Activated naive CD8-positive, alpha-beta T cell treated with anti-CD3 and anti-CD28 coated beads for 36 hours (primary cell): ENCODE data around the gene PDZK1IP1. TPM values are rescaled to one million over a fixed set of nuclear protein-coding genes. Genes with fewer than 3 reads are reported as not detected.

Experiments
- DNase-seq: peaks from one replicate; pipeline ENCODE4 v3.0.0; 2021
- H3K27ac Mint-ChIP-seq: one replicate; pipeline ENCODE4 v1.8.0; 2022; ENCODE audit warnings: mild to moderate bottlenecking, moderate library complexity, mixed read lengths
- H3K27me3 Mint-ChIP-seq: one replicate; pipeline ENCODE4 v1.8.0; 2022; ENCODE audit warnings: mild to moderate bottlenecking, mixed read lengths
- H3K36me3 Mint-ChIP-seq: one replicate; pipeline ENCODE4 v1.8.0; 2021; ENCODE audit warnings: mild to moderate bottlenecking, mixed read lengths
- H3K4me1 Mint-ChIP-seq: one replicate; pipeline ENCODE4 v1.8.0; 2021; ENCODE audit warnings: mixed read lengths
- H3K4me3 Mint-ChIP-seq: one replicate; pipeline ENCODE4 v1.8.0; 2022; ENCODE audit warnings: mild to moderate bottlenecking, moderate library complexity, mixed read lengths
- H3K9me3 Mint-ChIP-seq: one replicate; pipeline ENCODE4 v1.8.0; 2022; ENCODE audit warnings: mixed read lengths
- total RNA-seq, 2 experiments: library from RNA; stranded (reverse); gene quantifications; one replicate each; pipeline ENCODE4 v1.2.3, GENCODE V29; 2021

Gene PDZK1IP1, protein sequence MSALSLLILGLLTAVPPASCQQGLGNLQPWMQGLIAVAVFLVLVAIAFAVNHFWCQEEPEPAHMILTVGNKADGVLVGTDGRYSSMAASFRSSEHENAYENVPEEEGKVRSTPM
- total RNA-seq = not detected

DNA sequence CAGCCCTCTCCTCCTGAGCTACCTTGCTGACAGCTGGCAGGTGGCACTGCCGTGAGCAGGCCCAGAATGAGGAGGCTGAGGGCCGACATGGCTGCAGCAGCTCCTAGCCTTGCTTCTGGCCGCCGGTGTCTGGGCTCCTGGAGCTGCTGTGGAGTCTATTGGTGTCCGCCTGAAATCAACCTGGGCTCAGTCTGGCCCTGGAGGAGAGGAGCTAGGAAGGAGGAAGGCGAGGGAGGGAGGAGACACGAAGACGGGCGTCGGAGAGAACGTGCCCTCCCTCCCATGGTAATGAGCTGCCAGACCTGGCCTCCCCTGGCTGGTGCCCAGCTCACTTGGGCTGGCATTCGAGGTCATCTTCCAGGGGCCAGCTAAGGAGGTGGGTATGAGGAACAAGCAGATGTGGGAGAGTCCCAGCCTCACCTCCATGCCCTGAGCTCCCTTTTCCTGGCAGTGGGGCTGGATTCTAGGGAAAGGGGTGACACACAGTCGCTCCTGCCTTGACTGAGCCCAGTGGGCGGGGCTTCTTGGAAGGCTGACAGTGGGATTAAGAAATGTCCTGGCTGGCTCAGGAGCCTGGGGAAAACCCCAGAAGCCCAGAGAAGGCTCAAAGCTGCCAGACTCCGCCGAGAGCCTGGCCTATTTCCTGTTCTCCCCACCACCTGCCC lies at the start of gene PDZK1IP1:
TSS of gene PDZK1IP1 (minus strand) at position 193 of the 665 bp plus-strand sequence. CDS start at position 89, 104 bp downstream.
- no peak for DNase-seq
- Mint-ChIP-seq H3K27me3 (peaks cover 12% of the 10 kb centered on the region), H3K4me3 (no peak within 1 kb of the TSS), H3K4me1 (peaks cover 2% of the 10 kb centered on the region), H3K36me3 (no peaks in the 10 kb centered on the region), H3K27ac (no peak within 1 kb of the TSS), H3K9me3 (no peaks in the 10 kb centered on the region)

DNA sequence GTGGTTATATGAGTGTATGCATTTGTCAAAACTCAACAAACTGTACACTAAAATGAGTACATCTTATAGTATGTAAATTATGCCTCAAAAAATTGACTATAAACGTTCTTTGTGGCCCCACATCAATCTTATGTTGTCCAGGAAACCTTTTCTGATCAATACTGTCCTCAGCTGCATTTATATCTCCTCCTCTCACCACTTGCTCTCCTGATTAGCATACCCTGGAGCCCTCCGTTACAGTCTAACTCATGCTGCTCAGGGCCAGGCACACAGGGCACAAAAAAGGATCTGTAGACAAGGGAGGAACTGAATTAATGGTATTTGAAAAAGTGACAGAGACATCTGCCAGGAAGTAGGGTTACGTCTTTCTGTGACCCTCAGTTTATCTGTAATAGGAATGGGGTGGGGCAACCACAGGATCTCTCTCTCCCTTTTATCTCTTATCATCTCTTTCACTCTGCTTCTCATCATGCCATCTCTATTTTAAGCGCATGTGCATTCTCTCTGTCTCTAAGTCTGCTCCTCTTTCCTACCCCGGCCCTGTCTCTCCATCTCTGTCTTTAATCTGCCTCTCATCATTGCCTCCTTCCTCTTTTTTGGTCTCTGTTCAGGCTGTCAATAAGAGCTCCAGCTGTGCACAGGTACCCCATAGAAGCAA lies 49.2 kb upstream of the PDZK1IP1 start:
- Mint-ChIP-seq H3K27me3 (peaks cover 76% of the 10 kb centered on the region), H3K4me1 (no peaks in the 10 kb centered on the region), H3K27ac (no peak overlapping the region), H3K9me3 (no peaks in the 10 kb centered on the region), H3K4me3 (no peak overlapping the region), H3K36me3 (no peaks in the 10 kb centered on the region)
- no peak for DNase-seq

DNA sequence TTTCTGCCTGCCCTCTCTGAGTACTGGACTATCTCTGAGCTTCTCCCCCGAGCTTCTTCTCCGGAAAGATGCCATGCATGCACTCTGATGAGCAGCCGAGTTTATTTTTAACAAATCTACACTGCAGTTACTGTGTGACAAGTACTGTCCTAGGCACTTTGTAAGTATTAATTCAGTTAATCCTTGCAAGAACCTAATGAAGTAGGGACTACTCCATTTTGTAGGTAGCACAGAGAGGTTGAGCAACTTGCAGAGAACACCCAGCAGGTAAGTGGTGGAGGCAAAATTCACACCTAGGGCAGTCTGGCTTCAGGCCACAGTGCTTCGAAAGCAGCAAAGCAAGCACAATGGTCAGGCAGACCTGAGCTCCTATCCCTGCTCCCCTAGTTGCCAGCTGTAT lies 46.0 kb upstream of the PDZK1IP1 start:
- peaks cover 86% of the 10 kb centered on the region for H3K27me3 Mint-ChIP-seq
- H3K4me3 Mint-ChIP-seq = no peak overlapping the region
- no peaks in the 10 kb centered on the region for H3K9me3 Mint-ChIP-seq

DNA sequence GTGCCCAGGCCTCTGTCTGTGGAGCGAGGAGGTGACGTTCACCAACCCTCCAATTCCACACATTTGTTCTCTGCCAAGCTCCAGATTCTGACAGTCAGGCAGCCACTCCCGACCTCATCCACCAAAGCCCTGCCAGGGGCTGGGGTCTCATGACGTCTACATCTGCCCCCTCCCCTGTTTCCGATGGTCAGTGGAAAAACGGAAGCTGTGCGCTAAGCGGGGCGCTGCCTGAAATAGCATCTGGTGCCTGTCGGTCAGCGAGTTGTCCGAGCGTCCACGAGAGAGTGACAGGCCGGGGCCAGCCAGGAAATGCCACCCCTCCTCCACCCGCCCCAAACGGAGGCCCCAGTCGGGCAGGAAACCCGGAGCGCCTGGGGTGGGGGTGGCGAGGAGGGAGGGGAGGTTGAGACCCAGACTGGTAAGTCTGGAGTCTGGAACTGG lies 45.4 kb upstream of the PDZK1IP1 start:
- Mint-ChIP-seq H3K9me3 (no peaks in the 10 kb centered on the region), H3K4me3 (no peak overlapping the region), H3K27me3 (peaks cover 88% of the 10 kb centered on the region), H3K36me3 (no peaks in the 10 kb centered on the region), H3K4me1 (peaks cover 15% of the 10 kb centered on the region), H3K27ac (no peak overlapping the region)
- DNase-seq = no peak

More for the DNA sequence above, 46.0 kb upstream of the PDZK1IP1 start:
- Mint-ChIP-seq H3K4me1 (peaks cover 10% of the 10 kb centered on the region), H3K27ac (no peak overlapping the region), H3K36me3 (no peaks in the 10 kb centered on the region)
- no peak for DNase-seq

DNA sequence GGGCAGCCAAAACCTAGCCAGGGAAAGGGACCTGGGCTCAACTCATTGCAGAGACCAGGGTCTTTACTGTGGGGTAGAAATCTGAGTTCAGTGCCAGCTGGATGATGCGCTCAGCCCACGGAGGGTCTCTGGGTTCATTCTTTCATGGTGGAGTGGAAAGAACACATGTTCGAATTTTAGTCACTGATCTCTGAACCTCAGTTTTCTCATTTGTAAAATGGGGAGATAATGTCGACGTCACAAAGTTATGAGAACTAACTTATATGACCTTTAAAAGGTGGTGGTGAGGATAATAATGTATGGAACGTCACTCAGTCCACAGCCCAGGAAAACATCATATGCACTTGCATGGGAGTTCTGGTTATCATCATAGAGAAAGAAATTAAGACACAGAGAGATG lies 43.4 kb upstream of the PDZK1IP1 start:
- Mint-ChIP-seq H3K9me3 (no peaks in the 10 kb centered on the region), H3K36me3 (no peaks in the 10 kb centered on the region), H3K27me3 (peaks cover 93% of the 10 kb centered on the region), H3K27ac (no peak overlapping the region), H3K4me1 (peaks cover 28% of the 10 kb centered on the region), H3K4me3 (no peak overlapping the region)
- no peak for DNase-seq

DNA sequence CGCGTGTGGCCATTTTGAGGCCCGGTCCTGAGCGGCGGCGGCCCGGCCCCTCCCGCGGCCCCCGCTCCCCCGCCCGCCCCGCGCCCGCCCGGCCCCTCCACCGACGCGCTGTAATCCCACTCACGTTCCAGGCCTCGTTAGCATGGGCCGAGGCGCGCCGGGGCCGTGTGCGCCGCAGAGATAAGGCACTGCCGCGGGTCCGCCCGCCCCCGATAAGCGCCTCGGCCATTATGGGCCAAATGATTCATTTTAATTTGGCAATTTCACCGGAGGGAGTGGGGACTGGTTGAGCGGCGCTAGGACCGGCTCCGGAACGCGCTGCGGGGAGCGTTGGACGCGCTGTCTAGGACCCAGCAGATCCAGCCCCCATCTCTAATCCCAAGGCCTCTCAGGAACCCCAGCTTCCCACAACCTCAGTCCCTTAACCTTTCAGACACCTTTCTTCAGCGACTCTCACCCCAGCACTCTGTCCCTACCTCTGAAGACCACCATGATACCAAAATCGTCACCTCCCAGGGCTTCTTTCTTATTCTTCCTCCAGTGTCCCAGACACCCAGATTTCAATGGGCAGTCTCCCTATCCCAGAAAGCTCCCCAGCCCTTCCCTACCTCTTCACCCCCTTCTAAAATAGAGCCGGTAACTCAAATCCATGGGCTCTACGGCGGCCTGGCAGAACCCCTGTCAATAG lies 42.5 kb upstream of the PDZK1IP1 start, which contains the start of gene TAL1:
TSS of gene TAL1 (minus strand) at position 39 of the 688 bp plus-strand sequence. CDS start 6,337 bp downstream, outside the sequence.
- Mint-ChIP-seq H3K36me3 (no peaks in the 10 kb centered on the region), H3K4me3 (peak within 1 kb of the TSS; percentile 72), H3K9me3 (no peaks in the 10 kb centered on the region), H3K27me3 (peaks cover 94% of the 10 kb centered on the region), H3K4me1 (peaks cover 28% of the 10 kb centered on the region), H3K27ac (peak within 1 kb of the TSS; percentile 43)
- DNase-seq = no peak

DNA sequence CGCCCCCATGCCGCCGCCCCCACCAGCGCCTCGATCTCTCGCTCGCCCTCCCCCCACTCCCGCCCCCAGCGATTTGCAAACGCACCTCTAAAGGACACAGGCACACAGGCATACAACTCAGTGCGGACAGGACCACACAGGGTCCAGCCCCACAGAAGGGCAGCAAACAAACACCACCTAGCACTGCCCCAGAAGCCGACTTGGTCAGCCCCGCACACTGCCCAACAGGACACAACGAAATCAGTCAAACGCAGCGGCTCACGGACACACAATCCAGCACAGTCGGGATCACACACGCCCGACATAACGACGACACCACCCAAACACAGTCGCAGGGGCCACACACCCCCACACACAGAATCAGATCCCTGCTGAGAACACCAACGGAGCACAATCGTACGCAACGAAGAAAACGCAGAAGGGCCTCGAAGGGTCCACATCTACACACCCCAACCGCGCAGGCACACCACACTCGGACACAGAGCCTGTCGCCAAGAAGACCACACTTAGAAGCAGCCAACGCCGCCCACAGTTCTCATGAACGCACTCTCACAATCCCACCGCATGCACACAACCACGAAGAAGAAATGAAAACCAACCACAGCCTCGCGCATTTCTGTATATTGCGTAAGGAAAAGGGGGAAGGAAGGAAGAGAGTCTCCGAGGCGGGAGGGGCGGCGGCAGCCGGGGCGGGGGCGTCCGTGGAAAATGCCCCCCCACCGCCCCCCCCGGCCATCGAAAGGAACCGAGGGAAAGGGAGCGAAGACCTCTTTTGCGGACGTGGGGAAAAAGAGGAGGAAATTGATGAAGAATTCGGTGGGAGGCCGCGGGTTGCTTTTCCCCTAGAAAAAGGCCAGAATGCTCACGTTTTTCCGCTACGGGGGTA lies 41.7 kb upstream of the PDZK1IP1 start:
- peaks cover 95% of the 10 kb centered on the region for H3K27me3 Mint-ChIP-seq
- peaks cover 28% of the 10 kb centered on the region for H3K4me1 Mint-ChIP-seq
- H3K4me3 Mint-ChIP-seq = peak overlapping the region; percentile 72
- no peaks in the 10 kb centered on the region for H3K36me3 Mint-ChIP-seq
- H3K27ac Mint-ChIP-seq = peak overlapping the region; percentile 43
- peak; percentile 12 for DNase-seq
- H3K9me3 Mint-ChIP-seq = no peaks in the 10 kb centered on the region

DNA sequence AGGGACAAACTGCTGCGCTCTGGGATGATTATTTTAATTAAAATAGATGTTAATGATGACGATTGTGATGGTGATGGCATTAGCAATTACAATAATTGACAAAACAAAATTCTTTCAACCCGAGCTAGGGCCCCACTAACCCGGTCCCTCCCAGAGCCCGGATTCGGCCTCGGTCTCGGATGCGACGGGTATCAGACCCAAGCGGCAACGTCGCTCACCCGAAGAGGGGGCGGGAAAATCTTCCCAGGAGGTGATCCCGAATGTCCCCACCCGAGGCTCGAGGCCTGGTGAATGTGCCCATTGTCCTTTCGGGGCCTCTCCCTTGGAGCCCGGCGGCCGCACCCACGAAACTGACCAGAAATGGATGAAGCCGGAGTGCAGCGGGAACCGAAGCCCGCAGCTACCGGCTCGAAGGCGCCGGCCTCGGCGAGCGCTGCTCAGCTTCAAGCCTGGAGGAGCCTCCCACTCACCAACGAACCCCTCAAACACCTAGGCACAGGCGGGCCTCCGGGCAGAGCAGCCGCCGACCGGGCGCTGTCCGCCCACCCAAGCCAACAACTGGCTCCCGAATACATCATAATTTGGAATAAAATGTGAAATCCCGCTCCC lies 41.0 kb upstream of the PDZK1IP1 start:
- Mint-ChIP-seq H3K36me3 (no peaks in the 10 kb centered on the region), H3K9me3 (no peaks in the 10 kb centered on the region), H3K27me3 (peaks cover 95% of the 10 kb centered on the region)

DNA sequence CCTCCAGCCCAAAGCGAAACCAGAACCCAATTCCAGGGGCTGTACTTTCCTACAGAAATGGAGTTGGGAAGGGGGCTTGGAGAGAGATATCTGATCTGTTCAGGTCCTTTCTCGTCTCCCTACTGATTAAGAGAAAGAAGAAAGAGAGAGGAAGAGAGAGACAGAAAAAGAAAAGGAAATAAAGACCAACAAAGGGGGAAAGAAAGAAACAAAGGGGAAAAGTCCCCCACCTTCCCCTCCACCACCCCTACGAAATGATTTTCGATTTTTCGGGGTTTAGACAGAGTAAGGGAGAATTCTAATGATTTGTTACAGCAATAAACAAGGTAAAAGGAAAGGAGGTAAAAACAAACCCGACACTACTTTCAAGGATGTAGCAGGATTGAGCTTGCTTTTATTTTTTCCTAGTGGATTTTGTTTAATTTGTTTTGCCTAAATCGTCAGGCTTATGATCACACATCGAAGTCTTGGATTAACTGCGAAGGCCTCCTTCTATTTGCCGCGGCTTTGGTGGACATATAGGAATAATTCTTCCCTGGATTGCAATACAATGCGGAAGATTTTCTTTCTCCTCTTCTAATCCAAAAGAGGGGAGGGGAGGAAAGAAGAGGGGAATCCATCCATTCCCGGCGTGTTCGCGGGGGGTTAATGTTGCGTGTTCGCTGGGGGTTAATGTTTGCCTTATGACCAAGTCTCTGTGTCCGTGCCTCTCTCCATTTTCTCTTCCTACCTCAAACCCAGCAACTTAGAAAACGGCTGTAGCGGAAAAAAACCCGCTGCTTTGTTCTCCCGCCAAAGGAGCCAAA lies 40.3 kb upstream of the PDZK1IP1 start:
- Mint-ChIP-seq H3K4me1 (peaks cover 30% of the 10 kb centered on the region), H3K27me3 (peaks cover 92% of the 10 kb centered on the region), H3K36me3 (no peaks in the 10 kb centered on the region), H3K27ac (no peak overlapping the region), H3K4me3 (no peak overlapping the region), H3K9me3 (no peaks in the 10 kb centered on the region)
- DNase-seq = no peak

More for the DNA sequence above, 41.0 kb upstream of the PDZK1IP1 start:
- H3K4me1 Mint-ChIP-seq = peaks cover 30% of the 10 kb centered on the region
- peak; percentile 11 for DNase-seq
- peak overlapping the region; percentile 4 for H3K4me3 Mint-ChIP-seq
- H3K27ac Mint-ChIP-seq = no peak overlapping the region

DNA sequence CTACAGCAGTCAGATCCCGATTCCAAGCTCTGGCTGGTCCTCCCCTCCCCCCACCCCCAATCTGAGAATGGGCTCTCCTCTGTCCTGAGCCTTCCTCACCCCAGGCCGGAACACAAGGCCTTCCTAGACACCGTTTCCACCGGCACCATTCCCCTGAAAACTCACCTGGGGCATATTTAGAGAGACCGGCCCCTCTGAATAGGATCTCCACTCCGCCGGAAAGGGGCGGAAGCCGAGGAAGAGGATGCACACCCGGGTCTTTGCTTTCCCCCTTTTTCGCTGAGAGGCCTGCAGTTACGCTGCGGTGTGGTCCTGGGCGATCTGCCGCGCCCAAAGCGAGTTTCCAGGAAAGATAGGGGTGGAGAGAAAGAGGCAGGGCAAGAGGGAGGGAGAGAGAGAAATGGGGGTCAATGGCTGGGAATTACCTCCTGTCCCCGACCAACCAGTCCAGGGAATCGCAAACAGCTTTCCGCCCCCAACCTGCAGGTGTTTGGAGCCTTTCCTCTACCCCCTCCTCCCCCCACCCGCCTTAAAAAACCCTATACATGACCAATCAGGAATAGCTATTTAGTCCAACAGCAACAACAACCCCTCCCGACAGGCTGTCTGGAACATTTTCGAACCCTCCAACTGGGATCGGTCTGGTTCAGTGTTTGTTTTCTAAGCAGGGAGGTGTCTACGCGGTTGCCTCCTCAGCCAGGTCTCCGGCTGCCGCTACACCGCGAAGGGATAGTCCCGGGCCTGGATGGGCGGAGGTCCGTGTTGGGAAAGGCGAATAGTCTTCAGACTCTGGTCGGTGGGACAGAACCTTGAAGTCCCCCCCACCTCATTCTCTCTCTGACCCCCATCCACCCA lies 39.4 kb upstream of the PDZK1IP1 start:
- Mint-ChIP-seq H3K4me1 (peaks cover 30% of the 10 kb centered on the region), H3K36me3 (no peaks in the 10 kb centered on the region), H3K9me3 (no peaks in the 10 kb centered on the region), H3K27me3 (peaks cover 84% of the 10 kb centered on the region), H3K27ac (no peak overlapping the region), H3K4me3 (no peak overlapping the region)
- DNase-seq = no peak

DNA sequence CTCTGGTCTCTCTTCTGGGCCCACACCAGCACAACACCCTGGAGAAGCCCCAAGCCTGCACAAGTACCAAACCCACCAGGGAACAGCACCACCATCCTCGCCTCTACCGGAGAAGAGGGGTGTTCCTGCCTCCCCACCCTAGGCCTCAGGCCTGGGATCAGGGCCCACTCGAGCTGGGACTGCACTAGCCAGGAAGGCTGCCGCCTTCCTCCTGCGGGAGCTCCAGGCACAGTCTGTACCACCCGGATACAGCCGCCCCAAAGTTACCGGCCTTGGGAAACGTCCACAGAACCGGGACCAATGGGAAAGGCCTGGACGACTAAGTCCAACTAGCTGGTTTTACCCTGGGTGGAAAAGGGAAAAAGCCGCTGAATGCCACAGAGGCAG lies 38.8 kb upstream of the PDZK1IP1 start:
- no peak for DNase-seq
- no peaks in the 10 kb centered on the region for H3K36me3 Mint-ChIP-seq
- no peak overlapping the region for H3K4me3 Mint-ChIP-seq
- H3K27ac Mint-ChIP-seq = no peak overlapping the region
- peaks cover 30% of the 10 kb centered on the region for H3K4me1 Mint-ChIP-seq
- no peaks in the 10 kb centered on the region for H3K9me3 Mint-ChIP-seq
- H3K27me3 Mint-ChIP-seq = peaks cover 78% of the 10 kb centered on the region

DNA sequence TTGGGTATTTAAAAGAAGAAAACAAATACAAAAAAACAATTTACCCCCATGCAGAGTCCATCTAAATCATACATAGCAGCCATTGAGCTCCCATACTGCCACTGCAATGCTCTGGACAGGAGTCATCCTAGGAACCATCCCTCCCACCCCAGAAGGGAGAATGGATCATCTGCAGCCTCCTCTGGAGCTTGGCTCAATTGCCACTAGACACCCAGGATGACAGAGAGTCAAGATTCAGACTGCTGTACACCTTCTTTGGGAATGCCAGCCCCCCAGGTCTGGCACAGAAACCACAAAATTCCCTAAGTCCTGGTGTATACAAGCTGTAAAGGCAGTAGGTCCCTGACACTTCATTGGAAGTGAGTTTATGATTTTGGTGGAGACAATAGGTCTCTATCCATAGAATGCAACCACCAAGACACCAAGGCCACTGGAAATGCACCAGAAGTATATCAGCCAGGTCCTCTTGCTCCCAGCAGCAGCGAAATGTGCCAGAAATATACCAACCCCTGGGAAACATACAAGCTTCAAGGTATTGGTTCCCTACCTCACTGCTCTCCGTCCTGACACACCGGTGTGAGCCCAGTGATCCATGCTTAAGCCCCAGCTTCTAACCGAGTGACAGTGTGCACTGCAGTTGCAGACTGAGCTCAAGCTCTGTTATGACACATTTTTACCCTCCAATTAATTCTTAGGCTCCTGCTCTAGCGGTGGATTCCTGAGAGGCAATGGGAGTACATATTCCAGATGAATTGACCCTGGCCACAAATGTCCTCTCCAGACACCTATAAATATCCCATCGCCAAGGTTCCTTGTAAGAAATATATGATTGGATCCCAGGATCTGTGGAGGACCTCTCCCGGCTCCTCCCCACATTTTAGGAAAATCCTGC lies 37.8 kb upstream of the PDZK1IP1 start:
- H3K36me3 Mint-ChIP-seq = no peaks in the 10 kb centered on the region
- H3K4me1 Mint-ChIP-seq = peaks cover 30% of the 10 kb centered on the region
- DNase-seq = no peak
- H3K27me3 Mint-ChIP-seq = peaks cover 67% of the 10 kb centered on the region
- no peak overlapping the region for H3K27ac Mint-ChIP-seq
- H3K4me3 Mint-ChIP-seq = no peak overlapping the region
- H3K9me3 Mint-ChIP-seq = no peaks in the 10 kb centered on the region
